CD8-positive, alpha-beta memory T cell (primary cell): ENCODE data around the gene FUOM. TPM values are rescaled to one million over a fixed set of nuclear protein-coding genes. Genes with fewer than 3 reads are reported as not detected.

ENCODE experiments used
- CTCF ChIA-PET: fragments of 350-600 bp; sonication (Branson Sonifier 250); formaldehyde crosslinking; loops from one replicate; lab custom pipeline; 2021; ENCODE audit warnings: antibody characterized with exemption; lab: Charles Lee
- POLR2A ChIA-PET: fragments of 350-600 bp; sonication (Branson Sonifier 250); formaldehyde crosslinking; loops from one replicate; lab custom pipeline; 2021; ENCODE audit warnings: antibody characterized with exemption; lab: Charles Lee
- DNase-seq, 5 donors: peaks; one replicate each; pipeline versions ENCODE4 v3.0.0 to v3.0.0-alpha.2; 2020 to 2022; ENCODE audit warnings: mixed read lengths in 1 of 5
- H3K27ac ChIP-seq: one replicate; pipeline ENCODE4 v1.7.0; 2013; ENCODE audit warnings: low read depth, mild to moderate bottlenecking, low read length, moderate library complexity
- H3K27me3 ChIP-seq: 2 replicates; pipeline ENCODE4 v1.7.0; 2013; ENCODE audit warnings: low read length, mild to moderate bottlenecking; ENCODE audit not compliant: insufficient read depth, poor library complexity, severe bottlenecking
- H3K36me3 ChIP-seq: 2 replicates; pipeline ENCODE4 v1.7.0; 2013; ENCODE audit warnings: mild to moderate bottlenecking, low read length, moderate library complexity; ENCODE audit not compliant: insufficient read depth
- H3K4me1 ChIP-seq: 2 replicates; pipeline ENCODE4 v1.7.0; 2013; ENCODE audit warnings: mild to moderate bottlenecking, low read length, moderate library complexity; ENCODE audit not compliant: insufficient read depth
- H3K4me3 ChIP-seq: 2 replicates; pipeline ENCODE4 v1.7.0; 2013; ENCODE audit warnings: mild to moderate bottlenecking, low read length
- H3K9me3 ChIP-seq: 2 replicates; pipeline ENCODE4 v1.7.0; 2013; ENCODE audit warnings: mild to moderate bottlenecking, low read length
- H3K27ac Mint-ChIP-seq, 8 donors: one replicate each; pipeline ENCODE4 v1.8.0; 2020 to 2021; ENCODE audit warnings: mixed read lengths in 8 of 8, mild to moderate bottlenecking in 6 of 8, inconsistent platforms in 3 of 8, moderate library complexity in 3 of 8
- H3K27me3 Mint-ChIP-seq, 2 donors: one replicate each; pipeline ENCODE4 v1.8.0; 2020 to 2021; ENCODE audit warnings: mixed read lengths in 2 of 2, mild to moderate bottlenecking in 1 of 2, moderate library complexity in 1 of 2
- H3K36me3 Mint-ChIP-seq, 3 donors: one replicate each; pipeline ENCODE4 v1.8.0; 2020 to 2021; ENCODE audit warnings: mixed read lengths in 3 of 3, inconsistent platforms in 1 of 3, mild to moderate bottlenecking in 1 of 3
- H3K4me1 Mint-ChIP-seq, 3 donors: one replicate each; pipeline ENCODE4 v1.8.0; 2020 to 2021; ENCODE audit warnings: mixed read lengths in 3 of 3, inconsistent platforms in 1 of 3, mild to moderate bottlenecking in 1 of 3
- H3K4me3 Mint-ChIP-seq, 7 donors: one replicate each; pipeline ENCODE4 v1.8.0; 2020 to 2021; ENCODE audit warnings: mixed read lengths in 7 of 7, mild to moderate bottlenecking in 6 of 7, moderate library complexity in 4 of 7, inconsistent platforms in 2 of 7
- H3K9me3 Mint-ChIP-seq, 5 donors: one replicate each; pipeline ENCODE4 v1.8.0; 2020 to 2022; ENCODE audit warnings: mixed read lengths in 5 of 5, mild to moderate bottlenecking in 3 of 5, moderate library complexity in 2 of 5, inconsistent platforms in 1 of 5
- polyA plus RNA-seq: library from polyadenylated mRNA; unstranded; fragments of 300-500 nt; fragmentation: Illumina TruSeq; gene quantifications from one replicate; pipeline ENCODE4 v1.2.3, GENCODE V29; 2021
- total RNA-seq, 2 experiments: library from RNA; stranded (reverse); gene quantifications; one replicate each; pipeline ENCODE4 v1.2.3, GENCODE V29; 2021

FUOM gene
- total and polyA plus RNA-seq, 3 experiments from 2014 or later: 22.9 to 39.8 (median 34.6) TPM

DNA sequence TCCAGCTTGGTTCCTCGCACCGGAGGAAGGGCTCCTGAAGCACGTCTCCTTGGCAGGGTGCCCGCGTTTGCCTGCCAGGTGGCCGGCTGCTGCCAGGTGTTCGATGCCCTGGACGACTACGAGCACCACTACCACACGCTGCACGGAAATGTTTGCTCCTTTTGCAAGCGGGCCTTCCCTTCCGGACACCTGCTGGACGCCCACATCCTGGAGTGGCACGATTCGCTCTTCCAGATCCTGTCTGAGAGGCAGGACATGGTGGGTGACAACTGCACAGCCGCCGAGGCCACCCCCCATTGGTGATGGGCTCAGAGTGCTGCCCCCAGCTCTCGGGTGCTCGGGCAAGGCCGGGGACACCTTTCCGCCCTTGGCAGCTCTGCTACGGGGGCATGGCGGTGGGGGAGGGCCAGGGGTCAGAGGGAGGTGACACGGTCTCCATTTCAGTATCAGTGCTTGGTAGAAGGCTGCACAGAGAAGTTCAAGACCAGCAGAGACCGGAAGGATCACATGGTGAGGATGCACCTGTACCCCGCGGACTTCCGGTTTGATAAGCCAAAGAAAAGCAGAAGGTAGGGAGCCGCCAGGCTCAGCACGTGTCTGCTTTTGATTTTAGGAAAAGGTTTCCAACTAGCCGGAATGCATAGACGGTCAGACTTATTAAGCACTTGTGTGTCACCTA lies 48.0 kb downstream of the FUOM start:
- no peaks in the 10 kb centered on the region for H3K27me3 ChIP-seq
- peaks cover 18% of the 10 kb centered on the region for H3K4me1 ChIP-seq
- Mint-ChIP-seq H3K4me3 (peak overlapping the region; percentile 76 to 88 (median 81)), H3K27ac (peak overlapping the region; percentile 11 to 84 (median 74)), H3K4me1 (peaks cover 22 to 31% (median 24%) of the 10 kb centered on the region in 3 donors), H3K9me3 (peaks cover 0 to 3% (median 2%) of the 10 kb centered on the region in 5 donors), H3K36me3 (peaks cover 0 to 51% (median 8%) of the 10 kb centered on the region in 3 donors), H3K27me3 (peaks cover 0 to 7% of the 10 kb centered on the region in 2 donors)
- POLR2A ChIA-PET: no interaction called here
- peak in 1 of 5 donors; percentile 59 for DNase-seq
- no peaks in the 10 kb centered on the region for H3K9me3 ChIP-seq
- CTCF ChIA-PET: interaction anchor here (1.2 to 1.5 kb wide), 2 partner anchors 9 to 11 kb away, joined by 3 read pairs; no protein-coding TSS in a partner anchor
- peaks cover 17% of the 10 kb centered on the region for H3K36me3 ChIP-seq
- no peak overlapping the region for H3K4me3 ChIP-seq
- peak overlapping the region; percentile 99 for H3K27ac ChIP-seq

DNA sequence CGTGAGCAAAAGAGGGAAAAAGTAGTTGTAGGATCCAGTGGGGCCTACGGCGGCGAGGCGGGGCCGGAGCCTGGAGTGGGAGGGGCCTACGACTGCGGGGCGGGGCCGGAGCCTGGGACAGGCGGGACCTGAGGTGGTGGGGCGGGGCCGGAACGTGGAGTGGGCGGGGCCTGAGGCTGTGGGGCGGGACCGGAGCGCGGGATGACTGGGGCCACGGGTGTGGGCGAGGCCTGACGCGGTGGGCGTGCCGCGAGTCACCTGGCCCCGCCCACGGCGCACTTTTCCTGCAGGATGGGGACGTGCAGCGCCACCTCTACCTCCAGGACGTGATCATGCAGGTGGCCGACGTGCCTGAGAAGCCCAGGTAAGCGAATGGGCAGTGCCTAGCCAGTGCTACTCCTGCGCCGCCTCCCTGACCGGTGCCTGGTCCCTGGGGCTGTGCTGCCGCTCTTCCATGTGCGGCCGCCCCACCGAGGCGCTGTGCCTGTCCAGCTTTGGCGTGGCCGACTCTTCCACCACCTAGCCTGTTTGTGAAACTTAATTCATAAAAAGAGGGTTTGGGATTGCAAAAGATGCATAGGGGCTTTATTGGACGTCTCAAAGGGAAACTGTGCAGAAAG lies 48.6 kb downstream of the FUOM start:
- Mint-ChIP-seq H3K36me3 (peaks cover 0 to 54% (median 6%) of the 10 kb centered on the region in 3 donors), H3K27me3 (peaks cover 0 to 7% of the 10 kb centered on the region in 2 donors), H3K4me3 (peak overlapping the region; percentile 76 to 88 (median 81)), H3K4me1 (peaks cover 25 to 35% (median 26%) of the 10 kb centered on the region in 3 donors), H3K27ac (peak overlapping the region; percentile 60 to 97 (median 84)), H3K9me3 (peaks cover 0 to 3% (median 2%) of the 10 kb centered on the region in 5 donors)
- H3K36me3 ChIP-seq: peaks cover 17% of the 10 kb centered on the region
- DNase-seq: peak; percentile 89 to 95 (median 93)
- H3K4me3 ChIP-seq: peak overlapping the region; percentile 88
- ChIA-PET CTCF (interaction anchor here (1.2 to 1.5 kb wide), 2 partner anchors 10 to 12 kb away, joined by 3 read pairs; no protein-coding TSS in a partner anchor), POLR2A (no interaction called here)
- peak overlapping the region; percentile 99 for H3K27ac ChIP-seq
- H3K4me1 ChIP-seq: peaks cover 18% of the 10 kb centered on the region
- H3K9me3 ChIP-seq: no peaks in the 10 kb centered on the region
- no peaks in the 10 kb centered on the region for H3K27me3 ChIP-seq

DNA sequence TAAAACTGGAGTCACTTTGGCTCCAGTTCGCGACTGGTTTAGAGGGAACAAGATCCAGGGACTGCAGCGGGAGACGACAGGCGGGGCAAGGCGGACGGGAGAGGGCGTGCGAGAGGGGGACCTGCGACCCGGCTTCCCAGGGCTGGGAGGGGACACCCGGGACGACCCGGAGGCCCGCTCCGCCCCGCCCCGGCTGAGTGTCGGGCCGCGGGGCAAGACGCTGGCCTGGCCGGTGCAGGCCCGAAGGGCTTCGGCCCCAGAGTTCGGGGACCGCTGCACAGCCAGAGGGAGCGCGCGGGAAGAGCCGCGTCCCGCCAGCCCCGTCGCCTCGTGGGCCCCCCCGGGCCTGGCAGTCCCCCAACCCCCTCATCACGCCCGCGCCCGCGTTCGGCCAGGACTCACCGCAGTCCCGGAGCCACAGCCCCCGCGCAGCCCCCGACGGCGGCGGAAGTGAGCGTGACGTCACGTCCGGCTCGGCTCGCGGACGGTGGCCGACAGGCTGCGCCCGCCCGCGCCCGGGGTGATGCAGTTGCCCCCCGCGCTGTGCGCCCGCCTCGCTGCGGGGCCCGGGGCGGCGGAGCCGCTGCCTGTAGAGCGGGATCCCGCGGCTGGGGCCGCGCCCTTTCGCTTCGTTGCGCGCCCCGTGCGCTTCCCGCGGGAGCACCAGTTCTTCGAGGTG lies 49.3 kb downstream of the FUOM start, which contains the start of the genes TUBGCP2 and ZNF511:
TSS of gene TUBGCP2 (minus strand) at position 452 of the 679 bp plus-strand sequence. CDS start 5,931 bp downstream, outside the sequence.
TSS of gene ZNF511 (plus strand) at position 494 of the 679 bp plus-strand sequence. CDS start at position 524, 30 bp downstream.
- Histone ChIP-seq H3K9me3 (no peaks in the 10 kb centered on the region), H3K36me3 (peaks cover 17% of the 10 kb centered on the region), H3K4me1 (peaks cover 18% of the 10 kb centered on the region), H3K27ac (peak within 1 kb of the TSS; percentile 99), H3K4me3 (peak within 1 kb of the TSS; percentile 88), H3K27me3 (no peaks in the 10 kb centered on the region)
- peak; percentile 85 to 95 (median 94) for DNase-seq
- Mint-ChIP-seq H3K4me1 (peaks cover 30 to 41% (median 30%) of the 10 kb centered on the region in 3 donors), H3K27me3 (peaks cover 0 to 7% of the 10 kb centered on the region in 2 donors), H3K36me3 (peaks cover 0 to 60% (median 6%) of the 10 kb centered on the region in 3 donors), H3K9me3 (peaks cover 0 to 3% (median 2%) of the 10 kb centered on the region in 5 donors), H3K4me3 (peak within 1 kb of the TSS; percentile 94 to 99 (median 99)), H3K27ac (peak within 1 kb of the TSS; percentile 98 to 100 (median 100))
- CTCF ChIA-PET: interaction anchor here (0.9 to 2.5 kb wide), 15 partner anchors 10 to 80 kb away, joined by 3 to 28 read pairs (median 4); partner anchors contain the start of gene ADAM8
- POLR2A ChIA-PET: interaction anchor here (1.4 to 1.5 kb wide), 2 partner anchors 30 to 32 kb away, joined by 5 to 6 read pairs; partner anchors contain the start of gene ADAM8

DNA sequence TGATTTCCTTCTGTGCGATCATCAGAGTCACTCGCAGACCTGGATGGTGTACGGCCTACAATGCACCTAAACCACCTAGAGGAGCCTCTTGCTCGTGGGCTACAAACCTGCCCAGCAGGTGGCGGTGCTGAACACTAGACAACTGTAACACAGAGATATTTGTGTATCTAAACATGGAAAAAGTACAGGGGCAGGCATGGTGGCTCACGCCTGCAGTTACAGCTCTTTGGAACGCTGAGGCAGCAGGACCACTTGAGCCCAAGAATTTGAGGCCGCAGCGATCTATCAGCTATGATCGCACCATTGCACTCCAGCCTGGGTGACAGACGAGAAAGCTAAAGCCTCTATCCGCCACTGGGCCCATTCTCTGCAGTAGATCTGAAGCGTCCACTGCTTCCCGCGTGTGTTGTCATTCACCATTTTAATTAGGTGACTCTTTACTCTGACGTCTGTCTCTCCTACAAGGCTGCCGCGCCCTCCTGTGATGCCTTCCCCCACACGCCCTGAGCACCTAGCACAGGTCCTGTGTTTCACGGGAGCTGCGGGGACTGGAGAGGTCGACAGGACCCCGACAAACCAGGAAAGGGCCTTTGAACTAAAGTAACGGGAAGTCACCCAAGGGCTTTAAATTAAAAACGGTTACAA lies 49.9 kb downstream of the FUOM start:
- H3K9me3 ChIP-seq: no peaks in the 10 kb centered on the region
- peak overlapping the region; percentile 99 for H3K27ac ChIP-seq
- peak overlapping the region; percentile 88 for H3K4me3 ChIP-seq
- Mint-ChIP-seq H3K4me1 (peaks cover 30 to 42% (median 31%) of the 10 kb centered on the region in 3 donors), H3K4me3 (peak overlapping the region; percentile 94 to 99 (median 99)), H3K27me3 (peaks cover 0 to 7% of the 10 kb centered on the region in 2 donors), H3K9me3 (peaks cover 0 to 3% (median 2%) of the 10 kb centered on the region in 5 donors), H3K36me3 (peaks cover 0 to 60% (median 6%) of the 10 kb centered on the region in 3 donors), H3K27ac (peak overlapping the region; percentile 98 to 100 (median 100))
- H3K4me1 ChIP-seq: peaks cover 18% of the 10 kb centered on the region
- peak; percentile 80 to 93 (median 81) for DNase-seq
- peaks cover 17% of the 10 kb centered on the region for H3K36me3 ChIP-seq
- no peaks in the 10 kb centered on the region for H3K27me3 ChIP-seq
- POLR2A ChIA-PET: interaction anchor here (1.4 to 1.5 kb wide), 2 partner anchors 29 to 32 kb away, joined by 5 to 6 read pairs; partner anchors contain the start of gene ADAM8
- CTCF ChIA-PET: interaction anchor here (0.9 to 2.5 kb wide), 14 partner anchors 11 to 80 kb away, joined by 3 to 28 read pairs (median 4); partner anchors contain the start of gene ADAM8

DNA sequence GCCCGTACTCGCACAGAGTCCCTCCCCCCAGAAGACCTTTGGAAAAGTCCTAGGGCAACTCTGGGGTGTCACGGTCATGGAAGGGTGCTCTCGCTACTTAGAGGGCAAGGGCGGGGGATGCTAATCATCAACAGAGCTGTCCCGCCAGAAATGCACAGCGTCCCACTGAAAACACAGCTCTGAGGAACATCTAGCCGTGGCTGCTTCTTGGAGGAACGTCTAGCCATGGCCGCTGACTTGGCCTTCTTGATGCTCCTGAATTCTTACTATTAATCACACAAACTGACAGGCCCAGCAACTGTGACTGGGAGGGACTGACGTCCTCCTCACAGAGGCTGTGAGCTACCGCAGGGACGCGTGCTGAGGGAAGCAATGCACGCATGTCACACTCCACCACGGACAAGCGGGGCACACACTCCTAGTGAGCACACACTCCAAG lies 50.9 kb downstream of the FUOM start:
- POLR2A ChIA-PET: interaction anchor here (1.4 to 1.5 kb wide), 2 partner anchors 28 to 31 kb away, joined by 5 to 6 read pairs; partner anchors contain the start of gene ADAM8
- H3K4me1 ChIP-seq: peaks cover 18% of the 10 kb centered on the region
- no peak overlapping the region for H3K4me3 ChIP-seq

DNA sequence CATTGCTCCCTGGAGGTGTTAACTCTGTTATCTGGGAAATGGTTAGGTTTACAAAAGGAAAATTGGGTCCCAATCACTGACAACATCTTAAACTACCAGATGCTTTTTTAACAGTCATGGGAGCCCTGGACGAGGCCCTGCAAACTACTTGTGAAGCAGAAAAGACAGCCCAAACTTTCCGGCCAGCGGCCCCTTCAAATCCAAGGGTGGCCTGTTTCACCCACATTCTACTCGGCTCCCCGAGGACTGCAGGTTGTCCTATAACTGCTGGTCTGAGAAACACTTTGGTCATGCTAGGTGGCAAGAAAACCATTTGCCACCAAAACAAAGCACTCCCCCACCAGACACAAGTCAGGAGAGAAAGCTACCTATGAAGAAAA lies 51.7 kb downstream of the FUOM start:
- peaks cover 0 to 3% (median 2%) of the 10 kb centered on the region in 5 donors for H3K9me3 Mint-ChIP-seq
- Histone ChIP-seq H3K4me3 (no peak overlapping the region), H3K27ac (peak overlapping the region; percentile 67), H3K27me3 (no peaks in the 10 kb centered on the region), H3K4me1 (peaks cover 18% of the 10 kb centered on the region), H3K36me3 (peaks cover 6% of the 10 kb centered on the region), H3K9me3 (no peaks in the 10 kb centered on the region)
- DNase-seq: no peak
- H3K27me3 Mint-ChIP-seq: peaks cover 0 to 7% of the 10 kb centered on the region in 2 donors
- peak overlapping the region in 1 of 7 donors; percentile 32 for H3K4me3 Mint-ChIP-seq
- H3K4me1 Mint-ChIP-seq: peaks cover 30 to 46% (median 35%) of the 10 kb centered on the region in 3 donors
- ChIA-PET POLR2A (no interaction called here), CTCF (interaction anchor here (2.5 kb wide), 1 partner anchor 27 kb away, joined by 28 read pairs; no protein-coding TSS in a partner anchor)
- H3K27ac Mint-ChIP-seq: peak overlapping the region in 5 of 8 donors; percentile 55 to 73 (median 66)
- H3K36me3 Mint-ChIP-seq: peaks cover 0 to 56% (median 2%) of the 10 kb centered on the region in 3 donors

More for the DNA sequence above, 50.9 kb downstream of the FUOM start:
- peaks cover 11% of the 10 kb centered on the region for H3K36me3 ChIP-seq
- Mint-ChIP-seq H3K27me3 (peaks cover 0 to 7% of the 10 kb centered on the region in 2 donors), H3K27ac (peak overlapping the region; percentile 19 to 100 (median 100)), H3K4me1 (peaks cover 30 to 46% (median 35%) of the 10 kb centered on the region in 3 donors), H3K36me3 (peaks cover 0 to 59% (median 2%) of the 10 kb centered on the region in 3 donors), H3K4me3 (peak overlapping the region in 4 of 7 donors; percentile 29 to 81 (median 54)), H3K9me3 (peaks cover 0 to 3% (median 2%) of the 10 kb centered on the region in 5 donors)
- H3K27ac ChIP-seq: peak overlapping the region; percentile 99
- no peaks in the 10 kb centered on the region for H3K9me3 ChIP-seq
- no peak for DNase-seq
- CTCF ChIA-PET: interaction anchor here (1.0 to 2.5 kb wide), 9 partner anchors 12 to 64 kb away, joined by 3 to 28 read pairs (median 6); partner anchors contain the start of gene ADAM8
- no peaks in the 10 kb centered on the region for H3K27me3 ChIP-seq
